Stimulated activated effector memory CD8-positive, alpha-beta T cell treated with anti-CD3 and anti-CD28 coated beads, Interleukin-12 subunit alpha, Interleukin-12 subunit beta, amount 100 ng/mL, for 72 hours (primary cell): ENCODE measurements around the gene CFAP97D1.
"Not testable (repeated sequence)": the region's sequence is repeated elsewhere in the genome, so short reads cannot be mapped to it uniquely, and the experiment has no call there.

ENCODE experiments used
- ATAC-seq: fragments of 150-1000 bp; cut with Tn5 transposase; 2 replicates; pipeline ENCODE4 v1.10.0; 2021
- DNase-seq, 2 donors: peaks; one replicate each; pipeline ENCODE4 v3.0.0; 2021 to 2022; ENCODE audit warnings: low spot score in 2 of 2
- H3K27ac Mint-ChIP-seq: one replicate; pipeline ENCODE4 v1.8.0; 2022; ENCODE audit warnings: mild to moderate bottlenecking, mixed read lengths
- H3K36me3 Mint-ChIP-seq: one replicate; pipeline ENCODE4 v1.8.0; 2022; ENCODE audit warnings: mild to moderate bottlenecking, mixed read lengths
- H3K4me1 Mint-ChIP-seq: one replicate; pipeline ENCODE4 v1.8.0; 2022; ENCODE audit warnings: mixed read lengths
- H3K4me3 Mint-ChIP-seq: one replicate; pipeline ENCODE4 v1.8.0; 2022; ENCODE audit warnings: mild to moderate bottlenecking, mixed read lengths
- H3K9me3 Mint-ChIP-seq: one replicate; pipeline ENCODE4 v1.8.0; 2022; ENCODE audit warnings: mixed read lengths

CFAP97D1 gene

GRCh38 chr17:43778337-43779144, 1.7 kb upstream of the CFAP97D1 start, which contains the start of gene DUSP3:
TSS of gene DUSP3 (minus strand) at chr17:43778977. CDS start at chr17:43778924, 53 bp downstream.
- ATAC-seq = peak; percentile 96
- peak within 1 kb of the TSS; percentile 60 for H3K27ac Mint-ChIP-seq
- H3K36me3 Mint-ChIP-seq = peaks cover 15% of the 10 kb centered on the region
- peak; percentile 62 to 84 for DNase-seq
- H3K4me1 Mint-ChIP-seq = no peaks in the 10 kb centered on the region
- peak within 1 kb of the TSS; percentile 74 for H3K4me3 Mint-ChIP-seq
- no peaks in the 10 kb centered on the region for H3K9me3 Mint-ChIP-seq

- no peak for DNase-seq
- Mint-ChIP-seq H3K27ac (peak overlapping the region; percentile 60), H3K9me3 (no peaks in the 10 kb centered on the region), H3K36me3 (peaks cover 8% of the 10 kb centered on the region), H3K4me1 (no peaks in the 10 kb centered on the region), H3K4me3 (peak overlapping the region; percentile 74)
- ATAC-seq = peak; percentile 60
These were observed 800 bp upstream of the CFAP97D1 start for GRCh38 chr17:43779145-43780125.

- no peak overlapping the region for H3K4me3 Mint-ChIP-seq
- peaks cover 7% of the 10 kb centered on the region for H3K4me1 Mint-ChIP-seq
- no peaks in the 10 kb centered on the region for H3K36me3 Mint-ChIP-seq
- ATAC-seq (no peak), DNase-seq (no peak)
- H3K27ac Mint-ChIP-seq = no peak overlapping the region
- no peaks in the 10 kb centered on the region for H3K9me3 Mint-ChIP-seq
These were observed 2.9 kb downstream of the CFAP97D1 start for GRCh38 chr17:43782913-43783680.

GRCh38 chr17:43784068-43784467, 3.8 kb downstream of the CFAP97D1 start:
- Mint-ChIP-seq H3K27ac (no peak overlapping the region), H3K9me3 (no peaks in the 10 kb centered on the region), H3K4me1 (peaks cover 7% of the 10 kb centered on the region), H3K36me3 (no peaks in the 10 kb centered on the region), H3K4me3 (no peak overlapping the region)
- DNase-seq (no peak), ATAC-seq (no peak)

- DNase-seq = no peak
- no peak overlapping the region for H3K4me3 Mint-ChIP-seq
- no peaks in the 10 kb centered on the region for H3K36me3 Mint-ChIP-seq
- peaks cover 7% of the 10 kb centered on the region for H3K4me1 Mint-ChIP-seq
- H3K9me3 Mint-ChIP-seq = no peaks in the 10 kb centered on the region
- no peak overlapping the region for H3K27ac Mint-ChIP-seq
- peak; percentile 78 for ATAC-seq
These were observed 4.4 kb downstream of the CFAP97D1 start for GRCh38 chr17:43784628-43785101.

GRCh38 chr17:43787728-43788127, 7.5 kb downstream of the CFAP97D1 start:
- Mint-ChIP-seq H3K4me3 (no peak overlapping the region), H3K9me3 (no peaks in the 10 kb centered on the region), H3K27ac (no peak overlapping the region), H3K36me3 (no peaks in the 10 kb centered on the region), H3K4me1 (peaks cover 18% of the 10 kb centered on the region)
- ATAC-seq (no peak), DNase-seq (no peak)

GRCh38 chr17:43788540-43788939, 8.3 kb downstream of the CFAP97D1 start:
- Mint-ChIP-seq H3K27ac (no peak overlapping the region), H3K4me1 (peaks cover 18% of the 10 kb centered on the region), H3K36me3 (no peaks in the 10 kb centered on the region), H3K9me3 (no peaks in the 10 kb centered on the region), H3K4me3 (no peak overlapping the region)
- ATAC-seq (no peak), DNase-seq (no peak)

- Mint-ChIP-seq H3K27ac (no peak overlapping the region), H3K4me1 (peaks cover 18% of the 10 kb centered on the region), H3K4me3 (no peak overlapping the region), H3K9me3 (no peaks in the 10 kb centered on the region), H3K36me3 (no peaks in the 10 kb centered on the region)
- DNase-seq (no peak), ATAC-seq (no peak)
These were observed 9.2 kb downstream of the CFAP97D1 start for GRCh38 chr17:43789482-43789881.

- Mint-ChIP-seq H3K4me1 (peaks cover 11% of the 10 kb centered on the region), H3K36me3 (no peaks in the 10 kb centered on the region), H3K9me3 (no peaks in the 10 kb centered on the region), H3K4me3 (no peak overlapping the region), H3K27ac (no peak overlapping the region)
- DNase-seq = no peak
- ATAC-seq = no peak
These were observed 10.2 kb downstream of the CFAP97D1 start for GRCh38 chr17:43790311-43790940.

GRCh38 chr17:43791589-43791988, 11.4 kb downstream of the CFAP97D1 start:
- H3K27ac Mint-ChIP-seq = no peak overlapping the region
- peaks cover 11% of the 10 kb centered on the region for H3K4me1 Mint-ChIP-seq
- H3K36me3 Mint-ChIP-seq = no peaks in the 10 kb centered on the region
- DNase-seq (no peak), ATAC-seq (peak; percentile 51)
- H3K4me3 Mint-ChIP-seq = no peak overlapping the region
- H3K9me3 Mint-ChIP-seq = no peaks in the 10 kb centered on the region

GRCh38 chr17:43792668-43793067, 12.4 kb downstream of the CFAP97D1 start:
- H3K4me3 Mint-ChIP-seq, H3K9me3 Mint-ChIP-seq, ATAC-seq, H3K27ac Mint-ChIP-seq, DNase-seq, H3K36me3 Mint-ChIP-seq: not testable (repeated sequence)
- H3K4me1 Mint-ChIP-seq = peaks cover 11% of the 10 kb centered on the region

GRCh38 chr17:43798024-43798423, 17.8 kb downstream of the CFAP97D1 start:
- not testable (repeated sequence) for H3K27ac Mint-ChIP-seq, ATAC-seq, H3K36me3 Mint-ChIP-seq

GRCh38 chr17:43799047-43799446, 18.8 kb downstream of the CFAP97D1 start:
- Mint-ChIP-seq H3K4me1 (no peaks in the 10 kb centered on the region), H3K4me3 (no peak overlapping the region), H3K36me3 (no peaks in the 10 kb centered on the region), H3K9me3 (no peaks in the 10 kb centered on the region), H3K27ac (no peak overlapping the region)
- no peak for ATAC-seq
- DNase-seq = no peak

More at GRCh38 chr17:43798024-43798423, 17.8 kb downstream of the CFAP97D1 start:
- H3K4me3 Mint-ChIP-seq, H3K9me3 Mint-ChIP-seq, H3K4me1 Mint-ChIP-seq, DNase-seq: not testable (repeated sequence)

GRCh38 chr17:43800736-43801135, 20.5 kb downstream of the CFAP97D1 start:
- ATAC-seq (no peak), DNase-seq (no peak)
- H3K4me3 Mint-ChIP-seq = no peak overlapping the region
- no peaks in the 10 kb centered on the region for H3K4me1 Mint-ChIP-seq
- H3K36me3 Mint-ChIP-seq = no peaks in the 10 kb centered on the region
- H3K9me3 Mint-ChIP-seq = no peaks in the 10 kb centered on the region
- no peak overlapping the region for H3K27ac Mint-ChIP-seq
